Coronary artery (tissue), 2 donors: ENCODE measurements around the gene MARK4.
"Not testable (repeated sequence)": the region's sequence is repeated elsewhere in the genome, so short reads cannot be mapped to it uniquely, and the experiment has no call there.

Experiments
- DNase-seq: peaks from one replicate; pipeline ENCODE4 v3.0.0-alpha.2; 2017; ENCODE audit warnings: low spot score
- H3K27ac ChIP-seq, 2 donors: fragments of 200-600 bp; sonication (generic); one replicate each; pipeline ENCODE4 v1.5.1; 2016 to 2019
- H3K4me3 ChIP-seq: fragments of 200-600 bp; sonication (generic); 2 replicates; pipeline ENCODE4 v1.5.1; 2016; ENCODE audit warnings: mild to moderate bottlenecking, moderate library complexity
- TF ChIP-seq, protein P1 (sequence below): fragments of 200-600 bp; sonication (generic); IDR thresholded peaks from one replicate; pipeline ENCODE4 v1.5.1; 2019; ENCODE audit warnings: antibody characterized with exemption

The MARK4 gene

DNA sequence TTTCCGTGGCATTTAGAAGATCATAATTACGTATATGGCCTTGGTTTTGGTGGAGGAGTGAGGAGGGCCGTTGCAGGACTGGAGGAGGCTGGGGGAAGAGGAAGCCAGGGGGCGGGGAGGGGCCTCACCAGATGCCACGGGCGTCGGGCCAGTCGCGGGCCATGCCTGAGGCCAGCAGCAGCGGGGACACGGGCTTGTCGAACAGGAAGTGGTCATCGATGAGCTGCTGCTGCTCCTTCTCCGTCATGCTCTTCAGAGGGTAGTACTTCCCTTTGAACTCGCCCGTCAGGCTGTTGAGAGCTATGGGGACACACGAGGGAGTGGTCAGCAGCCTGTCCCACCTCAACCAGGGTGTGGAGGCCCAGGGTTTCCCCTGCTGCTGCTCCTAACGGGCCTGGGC, 60.5 kb downstream of the MARK4 start:
- Histone ChIP-seq H3K27ac (no peak overlapping the region), H3K4me3 (no peak overlapping the region)
- no peak for DNase-seq
- TF ChIP-seq, protein P1, sequence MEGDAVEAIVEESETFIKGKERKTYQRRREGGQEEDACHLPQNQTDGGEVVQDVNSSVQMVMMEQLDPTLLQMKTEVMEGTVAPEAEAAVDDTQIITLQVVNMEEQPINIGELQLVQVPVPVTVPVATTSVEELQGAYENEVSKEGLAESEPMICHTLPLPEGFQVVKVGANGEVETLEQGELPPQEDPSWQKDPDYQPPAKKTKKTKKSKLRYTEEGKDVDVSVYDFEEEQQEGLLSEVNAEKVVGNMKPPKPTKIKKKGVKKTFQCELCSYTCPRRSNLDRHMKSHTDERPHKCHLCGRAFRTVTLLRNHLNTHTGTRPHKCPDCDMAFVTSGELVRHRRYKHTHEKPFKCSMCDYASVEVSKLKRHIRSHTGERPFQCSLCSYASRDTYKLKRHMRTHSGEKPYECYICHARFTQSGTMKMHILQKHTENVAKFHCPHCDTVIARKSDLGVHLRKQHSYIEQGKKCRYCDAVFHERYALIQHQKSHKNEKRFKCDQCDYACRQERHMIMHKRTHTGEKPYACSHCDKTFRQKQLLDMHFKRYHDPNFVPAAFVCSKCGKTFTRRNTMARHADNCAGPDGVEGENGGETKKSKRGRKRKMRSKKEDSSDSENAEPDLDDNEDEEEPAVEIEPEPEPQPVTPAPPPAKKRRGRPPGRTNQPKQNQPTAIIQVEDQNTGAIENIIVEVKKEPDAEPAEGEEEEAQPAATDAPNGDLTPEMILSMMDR: no peak

DNA sequence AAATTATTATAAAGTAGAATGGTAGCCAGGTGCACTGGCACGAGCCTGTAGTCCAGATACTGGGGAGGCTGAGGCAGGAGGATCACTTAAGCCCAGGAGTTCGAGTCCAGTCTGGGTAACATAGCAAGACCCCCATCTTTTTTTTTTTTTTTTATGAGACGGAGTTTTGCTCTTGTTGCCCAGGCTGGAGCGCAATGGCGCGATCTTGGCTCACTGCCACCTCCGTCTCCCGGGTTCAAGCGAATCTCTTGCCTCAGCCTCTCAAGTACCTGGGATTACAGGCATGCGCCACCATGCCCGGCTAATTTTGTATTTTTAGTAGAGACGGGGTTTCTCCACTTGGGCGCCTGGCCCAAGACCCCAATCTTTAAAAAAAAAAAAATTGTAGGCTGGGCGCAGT, 61.2 kb downstream of the MARK4 start:
- not testable (repeated sequence) for H3K27ac ChIP-seq, DNase-seq, H3K4me3 ChIP-seq

DNA sequence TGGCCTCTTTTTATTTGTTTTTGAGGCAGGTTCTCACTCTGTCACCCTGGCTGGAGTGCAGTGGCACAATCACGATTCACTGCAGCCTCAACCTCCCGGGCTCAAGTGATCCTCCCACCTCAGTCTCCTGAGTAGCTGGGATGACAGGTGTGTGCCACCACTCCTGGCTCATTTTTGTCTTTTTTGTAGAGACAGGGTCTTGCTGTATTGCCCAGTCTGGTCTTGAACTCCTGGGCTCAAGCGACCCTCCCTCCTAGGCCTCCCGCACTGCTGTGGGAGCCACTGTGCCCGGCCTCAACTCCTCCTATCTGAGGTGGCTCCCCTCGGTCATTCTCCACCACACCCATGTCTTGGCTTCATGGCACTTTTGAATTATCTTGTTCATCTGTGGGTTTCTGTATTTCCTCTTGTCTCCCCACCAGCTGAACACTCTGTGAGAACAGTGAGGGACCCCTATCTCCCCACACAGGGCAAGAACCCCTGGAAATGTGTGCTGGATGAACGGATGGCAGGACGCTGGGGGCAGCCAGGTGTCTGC, 63.7 kb downstream of the MARK4 start:
- no peak overlapping the region for H3K4me3 ChIP-seq
- TF ChIP-seq, protein P1: no peak
- no peak for DNase-seq
- H3K27ac ChIP-seq: no peak overlapping the region

DNA sequence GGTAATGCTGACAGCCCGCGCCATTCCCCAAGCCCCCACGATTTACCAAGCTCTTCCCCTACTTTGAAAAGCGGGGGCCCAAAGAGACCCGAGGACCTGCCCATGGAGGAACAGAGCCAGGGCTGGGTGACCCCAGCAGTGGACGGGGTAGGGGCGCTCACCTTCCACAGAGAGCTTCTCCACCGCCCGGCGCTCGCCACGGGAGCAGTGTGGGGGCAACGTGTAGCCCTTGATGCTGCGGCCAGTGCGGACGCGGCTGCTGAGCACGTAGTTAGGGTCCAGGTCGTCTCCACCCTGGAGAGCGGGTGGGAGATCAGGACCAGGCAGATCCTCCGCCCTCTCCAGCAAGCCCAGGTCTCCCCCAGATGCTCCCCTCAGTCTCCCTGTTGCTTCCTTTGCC, 64.2 kb downstream of the MARK4 start:
- no peak for DNase-seq
- no peak overlapping the region for H3K27ac ChIP-seq
- no peak overlapping the region for H3K4me3 ChIP-seq
- TF ChIP-seq, protein P1: no peak

DNA sequence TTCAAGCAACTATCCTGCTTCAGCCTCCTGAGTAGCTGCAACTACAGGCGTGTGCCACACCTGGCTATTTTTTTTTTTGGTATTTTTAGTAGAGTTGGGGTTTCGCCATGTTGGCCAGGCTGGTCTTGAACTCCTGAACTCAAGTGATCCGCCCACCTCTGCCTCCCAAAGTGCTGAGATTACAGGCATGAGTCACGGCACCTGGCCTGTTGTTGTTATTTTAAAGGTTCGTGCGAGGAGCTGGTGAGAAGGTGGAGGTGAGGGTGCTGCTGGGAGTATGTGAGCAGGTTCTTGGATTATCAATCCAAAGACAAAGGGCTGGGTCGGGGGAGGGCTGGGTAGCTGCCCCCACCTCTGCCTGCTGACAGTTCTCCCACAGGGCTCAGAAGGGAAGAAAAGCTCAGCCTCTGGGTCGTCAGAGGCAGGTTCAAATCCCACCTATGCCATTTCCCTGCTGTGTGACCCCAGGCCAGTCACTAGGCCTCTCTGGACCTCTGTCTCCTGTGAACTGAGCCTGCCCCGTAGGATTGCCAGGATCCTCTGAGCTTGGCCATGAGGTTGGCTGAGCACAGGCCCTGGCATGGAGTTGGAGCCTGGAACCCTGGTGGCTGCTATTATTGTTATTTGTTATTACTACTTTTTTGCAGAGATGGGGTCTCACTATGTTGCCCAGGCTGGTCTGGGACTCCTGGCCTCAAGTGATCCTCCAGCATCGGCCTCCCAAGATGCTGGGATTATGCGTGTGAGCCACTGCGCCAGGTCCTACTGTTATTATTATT, 70.1 kb downstream of the MARK4 start:
- DNase-seq: no peak
- no peak overlapping the region for H3K27ac ChIP-seq
- TF ChIP-seq, protein P1: no peak
- H3K4me3 ChIP-seq: no peak overlapping the region

DNA sequence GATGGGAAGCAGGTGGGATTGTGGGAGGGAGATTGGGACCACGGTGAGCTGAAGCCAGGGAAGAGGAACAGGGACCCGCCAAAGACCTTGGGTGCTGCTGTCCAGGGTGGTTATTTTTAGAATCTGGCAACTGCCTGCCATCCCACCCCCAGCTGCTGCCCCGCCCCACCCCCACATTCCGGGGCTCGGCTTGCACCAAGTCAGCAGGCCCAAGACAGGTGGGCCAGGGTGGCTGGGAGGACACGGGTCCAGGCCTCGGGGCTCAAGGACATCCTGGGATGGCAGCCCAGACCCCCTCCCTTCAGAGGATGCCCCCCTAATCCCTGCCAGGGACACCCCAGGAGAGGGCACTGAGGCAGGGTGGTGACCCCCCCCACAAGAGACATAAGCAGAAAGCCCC, 70.8 kb downstream of the MARK4 start:
- Histone ChIP-seq H3K27ac (no peak overlapping the region), H3K4me3 (no peak overlapping the region)
- TF ChIP-seq, protein P1: no peak
- DNase-seq: no peak

DNA sequence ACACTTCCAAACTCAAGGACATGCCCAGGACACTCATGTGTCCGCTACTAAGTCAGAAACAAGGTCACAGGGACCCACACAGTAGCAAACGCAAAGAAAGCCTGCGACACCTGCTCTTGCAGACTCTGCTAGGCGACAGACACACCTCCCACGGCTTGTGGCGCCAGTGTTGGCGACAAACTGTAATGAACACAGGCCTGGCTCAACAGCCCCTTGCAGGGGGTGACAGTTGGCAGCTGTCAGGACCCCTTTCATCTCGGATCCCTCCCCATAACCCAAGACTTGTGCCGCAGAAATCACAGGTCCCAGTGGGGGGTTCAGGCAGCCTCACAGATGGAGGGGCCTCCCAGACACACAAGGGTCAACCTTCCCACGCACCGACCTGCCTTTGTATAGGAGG, 71.2 kb downstream of the MARK4 start:
- no peak overlapping the region for H3K27ac ChIP-seq

More for the DNA sequence above, 71.2 kb downstream of the MARK4 start:
- DNase-seq: no peak
- TF ChIP-seq, protein P1: no peak
- no peak overlapping the region for H3K4me3 ChIP-seq
